ENCODE results near the gene TMEM203. TPM values are rescaled to one million over a fixed set of nuclear protein-coding genes. Genes with fewer than 3 reads are reported as not detected.
A peak's percentile ranks its signal among the peaks of the same experiment; 100 is the strongest.

TMEM203 gene
- total RNA-seq, 5 donors from 2014 or later (not counting 1 experiment from before 2014, with no cell fraction given): 23.7 to 44.7 (median 42.1) TPM

DNA sequence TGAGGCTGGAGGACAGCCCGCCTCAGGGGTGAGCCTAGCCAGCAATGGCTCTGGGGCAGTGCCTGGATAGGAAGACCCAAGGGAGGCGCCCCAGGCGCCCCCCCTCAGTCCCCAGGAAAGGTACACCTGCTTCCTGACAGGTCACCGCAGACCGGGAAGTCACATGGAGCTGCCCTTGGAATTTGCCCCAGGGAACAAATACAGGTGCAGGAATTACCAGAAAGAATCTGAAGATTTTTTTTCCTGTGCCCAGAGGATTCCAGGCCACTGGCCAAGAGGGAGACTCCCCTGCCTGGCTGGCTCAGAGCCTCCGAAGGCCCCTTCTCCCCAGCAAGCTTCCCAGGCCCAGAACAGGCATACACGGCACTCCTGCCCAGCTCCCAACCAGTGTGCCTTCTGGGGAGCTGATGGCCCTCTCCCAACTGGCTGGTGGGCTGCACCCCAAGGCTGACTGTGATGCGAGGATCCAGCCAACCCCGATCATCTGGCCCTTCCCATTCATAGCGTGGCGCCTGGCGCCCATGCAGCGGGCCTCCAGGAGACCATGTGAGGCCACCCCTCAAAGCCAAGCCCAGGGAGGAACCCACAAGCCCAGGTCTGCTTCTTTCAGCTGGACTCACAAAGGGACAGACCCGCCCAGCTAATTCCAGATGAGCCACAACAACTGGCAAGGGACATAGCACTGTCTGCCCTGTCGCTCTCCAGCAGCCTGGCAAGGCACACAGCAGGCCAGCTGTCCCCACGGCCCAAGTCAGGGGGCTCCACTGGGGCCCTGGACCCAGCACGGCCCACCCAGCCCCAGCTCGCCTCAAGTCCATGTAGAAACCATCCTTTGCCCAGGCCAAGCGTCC, 7.2 kb downstream of the TMEM203 start:
- POLR2A ChIA-PET: no interaction called here
- Histone ChIP-seq H3K4me1 (ENCODE audit: control insufficient read depth in 1 of 2, extremely low read depth in 1 of 2, insufficient read depth in 2 of 2, low read length in 2 of 2) (peaks cover 4 to 29% of the 10 kb centered on the region in 2 experiments), H3K27me3 (replicated peaks in 1 of 2; ENCODE audit: control insufficient read depth in 2 of 2, extremely low read depth in 1 of 2, insufficient read depth in 2 of 2, low read length in 1 of 2) (peaks cover 0 to 11% of the 10 kb centered on the region in 2 experiments), H3K4me3 (ENCODE audit: control insufficient read depth in 1 of 2, extremely low read depth in 1 of 2, low read length in 1 of 2) (no peak overlapping the region), H3K27ac (ENCODE audit: low read length) (no peak overlapping the region), H3K36me3 (ENCODE audit: control insufficient read depth in 2 of 2, extremely low read depth in 1 of 2, insufficient read depth in 1 of 2, low read length in 1 of 2) (peaks cover 0 to 2% of the 10 kb centered on the region in 2 donors), H3K9me3 (no peaks in the 10 kb centered on the region)
- ATAC-seq (replicated peaks in 1 of 4): no peak
- H3K27ac Mint-ChIP-seq: no peak overlapping the region
- 92% methylated on average over 19 of the region's 19 CpGs for WGBS (ENCODE audit: insufficient coverage)
- H3K4me1 Mint-ChIP-seq: peaks cover 6 to 29% (median 16%) of the 10 kb centered on the region in 3 donors
- CTCF ChIA-PET: no interaction called here
- no peaks in the 10 kb centered on the region for H3K27me3 Mint-ChIP-seq
- H3K9me3 Mint-ChIP-seq: no peaks in the 10 kb centered on the region
- no peak for DNase-seq
- peak overlapping the region; percentile 36 to 78 (median 45) for H3K4me3 Mint-ChIP-seq
- H3K36me3 Mint-ChIP-seq: no peaks in the 10 kb centered on the region

DNA sequence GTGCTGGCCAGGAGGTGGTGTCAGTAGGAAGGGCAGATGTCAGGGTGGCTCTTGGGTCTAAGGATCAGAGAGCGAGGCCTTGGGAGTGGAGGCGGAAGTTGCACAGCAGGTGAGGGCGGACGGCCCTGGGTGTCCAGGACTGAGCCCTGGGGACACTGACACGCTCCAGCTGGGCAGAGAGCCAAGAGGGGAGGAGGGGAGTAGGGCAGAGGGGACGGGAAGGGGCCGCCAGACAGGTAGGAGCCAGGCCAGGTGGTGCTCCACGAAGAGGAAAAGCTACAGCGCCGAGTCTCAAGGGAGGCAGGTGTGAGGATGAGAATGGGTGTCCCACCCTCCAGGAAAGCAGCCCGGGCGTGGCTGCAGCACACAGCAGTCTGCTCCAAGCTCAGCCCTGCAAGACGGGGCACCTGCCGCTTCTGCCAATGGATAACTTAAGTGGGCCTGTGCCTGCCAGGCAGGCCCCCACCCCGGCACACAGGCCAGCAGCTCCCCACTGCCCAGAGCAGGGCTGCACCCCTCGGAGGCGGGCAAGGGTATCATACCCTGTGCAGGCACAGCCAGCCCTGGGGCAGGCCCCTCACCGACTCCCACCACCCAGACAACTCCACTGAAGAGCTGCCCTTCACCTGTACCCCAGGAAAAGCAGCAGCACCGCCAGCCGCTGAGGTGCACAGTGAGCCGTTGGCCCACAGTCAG, 9.8 kb downstream of the TMEM203 start:
- DNase-seq (no peak), ATAC-seq (replicated peaks in 1 of 4) (no peak)
- Histone ChIP-seq H3K9me3 (no peaks in the 10 kb centered on the region), H3K36me3 (ENCODE audit: control insufficient read depth in 2 of 2, extremely low read depth in 1 of 2, insufficient read depth in 1 of 2, low read length in 1 of 2) (peaks cover 2 to 4% of the 10 kb centered on the region in 2 donors), H3K27ac (ENCODE audit: low read length) (no peak overlapping the region), H3K4me3 (ENCODE audit: control insufficient read depth in 1 of 2, extremely low read depth in 1 of 2, low read length in 1 of 2) (no peak overlapping the region), H3K4me1 (ENCODE audit: control insufficient read depth in 1 of 2, extremely low read depth in 1 of 2, insufficient read depth in 2 of 2, low read length in 2 of 2) (peaks cover 0 to 18% of the 10 kb centered on the region in 2 experiments), H3K27me3 (replicated peaks in 1 of 2; ENCODE audit: control insufficient read depth in 2 of 2, extremely low read depth in 1 of 2, insufficient read depth in 2 of 2, low read length in 1 of 2) (peaks cover 0 to 11% of the 10 kb centered on the region in 2 experiments)
- H3K36me3 Mint-ChIP-seq: no peaks in the 10 kb centered on the region
- H3K4me1 Mint-ChIP-seq: peaks cover 0 to 13% (median 3%) of the 10 kb centered on the region in 3 donors
- no peaks in the 10 kb centered on the region for H3K27me3 Mint-ChIP-seq
- no peak overlapping the region for H3K4me3 Mint-ChIP-seq
- whole genome bisulfite sequencing (ENCODE audit: insufficient coverage): 90% methylated on average over 21 of the region's 21 CpGs
- H3K9me3 Mint-ChIP-seq: no peaks in the 10 kb centered on the region
- POLR2A ChIA-PET: no interaction called here
- CTCF ChIA-PET: no interaction called here
- no peak overlapping the region for H3K27ac Mint-ChIP-seq

DNA sequence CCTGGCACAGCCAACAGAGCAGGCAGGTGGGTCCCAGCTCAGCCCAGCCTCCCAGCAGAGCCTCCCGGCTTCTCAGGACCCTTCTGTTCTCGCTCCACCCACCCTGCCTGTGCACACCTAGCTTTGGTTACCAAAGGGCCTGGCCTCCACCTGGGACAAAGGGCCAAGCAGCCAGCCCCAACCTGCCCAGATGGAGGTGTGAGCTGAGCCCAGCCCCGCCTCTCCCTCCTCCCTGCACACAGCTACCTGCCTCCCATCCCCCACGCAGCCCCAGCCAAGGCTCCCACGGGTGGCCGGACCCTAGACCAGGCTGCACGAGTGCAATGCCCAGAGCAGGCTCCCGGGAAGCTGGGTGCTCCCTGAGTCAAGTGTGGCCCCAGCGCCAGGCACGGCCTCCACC, 10.5 kb downstream of the TMEM203 start:
- no peak for ATAC-seq (replicated peaks in 1 of 4)
- no peaks in the 10 kb centered on the region for H3K27me3 Mint-ChIP-seq
- no peak overlapping the region for H3K4me3 Mint-ChIP-seq
- no peak for DNase-seq
- Histone ChIP-seq H3K4me1 (ENCODE audit: control insufficient read depth in 1 of 2, extremely low read depth in 1 of 2, insufficient read depth in 2 of 2, low read length in 2 of 2) (peaks cover 0 to 25% of the 10 kb centered on the region in 2 experiments), H3K9me3 (no peaks in the 10 kb centered on the region), H3K36me3 (ENCODE audit: control insufficient read depth in 2 of 2, extremely low read depth in 1 of 2, insufficient read depth in 1 of 2, low read length in 1 of 2) (peaks cover 5 to 10% of the 10 kb centered on the region in 2 donors), H3K27me3 (replicated peaks in 1 of 2; ENCODE audit: control insufficient read depth in 2 of 2, extremely low read depth in 1 of 2, insufficient read depth in 2 of 2, low read length in 1 of 2) (peaks cover 0 to 11% of the 10 kb centered on the region in 2 experiments), H3K27ac (ENCODE audit: low read length) (no peak overlapping the region), H3K4me3 (ENCODE audit: control insufficient read depth in 1 of 2, extremely low read depth in 1 of 2, low read length in 1 of 2) (no peak overlapping the region)
- no peaks in the 10 kb centered on the region for H3K36me3 Mint-ChIP-seq
- ChIA-PET CTCF (no interaction called here), POLR2A (no interaction called here)
- H3K9me3 Mint-ChIP-seq: no peaks in the 10 kb centered on the region
- 83% methylated on average over 7 of the region's 10 CpGs for WGBS (ENCODE audit: insufficient coverage)
- H3K27ac Mint-ChIP-seq: no peak overlapping the region
- peaks cover 0 to 17% (median 6%) of the 10 kb centered on the region in 3 donors for H3K4me1 Mint-ChIP-seq

DNA sequence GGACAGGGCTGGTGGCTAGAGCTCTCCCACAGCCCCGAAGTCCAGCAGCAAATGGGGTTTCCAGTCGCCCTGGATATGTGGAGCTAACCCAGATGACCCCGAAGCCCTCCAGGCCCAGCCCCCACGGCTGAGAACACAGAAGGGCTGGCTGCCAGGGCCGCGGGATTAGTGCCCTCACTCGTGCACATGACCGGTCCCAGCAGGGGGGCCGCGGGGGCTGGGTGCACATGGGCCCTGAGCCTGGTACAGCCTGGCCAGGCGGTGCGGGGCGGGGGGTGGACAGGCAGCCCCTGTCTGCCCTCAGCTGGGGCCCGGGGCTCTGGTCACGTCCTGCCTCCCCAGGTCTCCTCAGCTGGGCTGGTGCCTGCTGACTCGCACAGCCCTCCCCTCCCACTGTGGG, 11.1 kb downstream of the TMEM203 start:
- Mint-ChIP-seq H3K27ac (no peak overlapping the region), H3K4me3 (no peak overlapping the region), H3K4me1 (peaks cover 0 to 19% (median 9%) of the 10 kb centered on the region in 3 donors), H3K36me3 (no peaks in the 10 kb centered on the region), H3K27me3 (no peaks in the 10 kb centered on the region), H3K9me3 (no peaks in the 10 kb centered on the region)
- no peak overlapping the region for H3K27ac ChIP-seq (ENCODE audit: low read length)
- DNase-seq: no peak
- ChIA-PET POLR2A (no interaction called here), CTCF (interaction anchor here in 1 of 2 donors (0.6 kb wide), 1 partner anchor 64 kb away, joined by 7 read pairs; no protein-coding TSS in a partner anchor)
- ATAC-seq (replicated peaks in 1 of 4): no peak
- peaks cover 5 to 13% of the 10 kb centered on the region in 2 donors for H3K36me3 ChIP-seq (ENCODE audit: control insufficient read depth in 2 of 2, extremely low read depth in 1 of 2, insufficient read depth in 1 of 2, low read length in 1 of 2)
- WGBS (ENCODE audit: insufficient coverage): 91% methylated on average over 15 of the region's 16 CpGs
- H3K9me3 ChIP-seq: no peaks in the 10 kb centered on the region
- peaks cover 0 to 26% of the 10 kb centered on the region in 2 experiments for H3K4me1 ChIP-seq (ENCODE audit: control insufficient read depth in 1 of 2, extremely low read depth in 1 of 2, insufficient read depth in 2 of 2, low read length in 2 of 2)
- no peak overlapping the region for H3K4me3 ChIP-seq (ENCODE audit: control insufficient read depth in 1 of 2, extremely low read depth in 1 of 2, low read length in 1 of 2)
- peaks cover 0 to 7% of the 10 kb centered on the region in 2 experiments for H3K27me3 ChIP-seq (replicated peaks in 1 of 2; ENCODE audit: control insufficient read depth in 2 of 2, extremely low read depth in 1 of 2, insufficient read depth in 2 of 2, low read length in 1 of 2)

DNA sequence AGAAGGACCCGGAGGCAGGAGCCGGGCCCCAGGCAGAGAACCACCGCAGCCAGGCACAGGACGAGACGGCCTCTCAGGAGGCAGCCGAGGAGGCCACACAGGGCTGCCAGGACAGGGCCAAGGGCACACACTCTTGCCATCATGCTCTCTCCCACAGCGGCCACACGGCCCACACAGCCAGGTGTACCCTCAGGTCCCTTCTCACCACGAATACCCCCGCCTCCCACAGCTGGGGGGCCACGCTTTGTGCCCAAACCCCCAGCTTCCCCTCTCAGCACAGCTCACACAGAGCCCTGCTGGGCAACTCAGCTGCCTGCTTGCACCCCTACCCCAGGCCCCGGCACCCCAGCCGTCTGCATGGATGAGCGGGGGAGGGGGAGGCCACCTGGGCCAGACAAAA, 11.7 kb downstream of the TMEM203 start:
- H3K4me1 ChIP-seq (ENCODE audit: control insufficient read depth in 1 of 2, extremely low read depth in 1 of 2, insufficient read depth in 2 of 2, low read length in 2 of 2): peaks cover 0 to 25% of the 10 kb centered on the region in 2 experiments
- H3K4me3 Mint-ChIP-seq: no peak overlapping the region
- DNase-seq (no peak), ATAC-seq (replicated peaks in 1 of 4) (no peak)
- H3K27me3 Mint-ChIP-seq: no peaks in the 10 kb centered on the region
- no peaks in the 10 kb centered on the region for H3K9me3 Mint-ChIP-seq
- H3K27me3 ChIP-seq (replicated peaks in 1 of 2; ENCODE audit: control insufficient read depth in 2 of 2, extremely low read depth in 1 of 2, insufficient read depth in 2 of 2, low read length in 1 of 2): peaks cover 0 to 4% of the 10 kb centered on the region in 2 experiments
- no peaks in the 10 kb centered on the region for H3K9me3 ChIP-seq
- H3K27ac Mint-ChIP-seq: no peak overlapping the region
- H3K36me3 ChIP-seq (ENCODE audit: control insufficient read depth in 2 of 2, extremely low read depth in 1 of 2, insufficient read depth in 1 of 2, low read length in 1 of 2): peaks cover 5 to 13% of the 10 kb centered on the region in 2 donors
- 91% methylated on average over 12 of the region's 14 CpGs for WGBS (ENCODE audit: insufficient coverage)
- H3K27ac ChIP-seq (ENCODE audit: low read length): no peak overlapping the region
- POLR2A ChIA-PET: no interaction called here
- no peak overlapping the region for H3K4me3 ChIP-seq (ENCODE audit: control insufficient read depth in 1 of 2, extremely low read depth in 1 of 2, low read length in 1 of 2)
- CTCF ChIA-PET: interaction anchor here in 1 of 2 donors (0.6 kb wide), 1 partner anchor 63 kb away, joined by 7 read pairs; no protein-coding TSS in a partner anchor
- peaks cover 2% of the 10 kb centered on the region for H3K36me3 Mint-ChIP-seq
- H3K4me1 Mint-ChIP-seq: peaks cover 6 to 25% (median 14%) of the 10 kb centered on the region in 3 donors

DNA sequence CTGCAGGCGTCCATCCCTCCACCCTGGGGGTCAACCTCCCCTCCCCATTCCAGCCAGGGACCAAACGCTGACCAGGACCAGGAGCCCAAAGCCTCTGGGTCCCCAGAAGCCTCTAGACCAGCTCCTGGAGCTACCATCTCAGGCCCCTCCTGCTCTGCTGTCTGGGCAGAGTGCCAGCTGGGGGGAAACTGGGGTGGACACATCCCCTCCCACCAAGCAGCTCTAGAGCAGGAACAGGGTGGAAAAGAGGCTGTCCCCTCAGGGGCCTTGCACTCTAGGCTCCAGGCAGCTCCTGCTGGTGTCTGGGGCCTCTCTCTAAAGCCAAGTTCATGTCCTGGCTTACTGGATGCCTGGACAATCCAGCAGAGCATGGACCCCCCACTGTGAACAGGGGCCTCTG, 12.6 kb downstream of the TMEM203 start:
- H3K4me3 Mint-ChIP-seq: no peak overlapping the region
- Histone ChIP-seq H3K9me3 (no peaks in the 10 kb centered on the region), H3K4me1 (ENCODE audit: control insufficient read depth in 1 of 2, extremely low read depth in 1 of 2, insufficient read depth in 2 of 2, low read length in 2 of 2) (peaks cover 0 to 25% of the 10 kb centered on the region in 2 experiments), H3K27ac (ENCODE audit: low read length) (no peak overlapping the region), H3K27me3 (replicated peaks in 1 of 2; ENCODE audit: control insufficient read depth in 2 of 2, extremely low read depth in 1 of 2, insufficient read depth in 2 of 2, low read length in 1 of 2) (no peaks in the 10 kb centered on the region), H3K4me3 (ENCODE audit: control insufficient read depth in 1 of 2, extremely low read depth in 1 of 2, low read length in 1 of 2) (no peak overlapping the region), H3K36me3 (ENCODE audit: control insufficient read depth in 2 of 2, extremely low read depth in 1 of 2, insufficient read depth in 1 of 2, low read length in 1 of 2) (peaks cover 5 to 13% of the 10 kb centered on the region in 2 donors)
- DNase-seq (no peak), ATAC-seq (replicated peaks in 1 of 4) (no peak)
- H3K27ac Mint-ChIP-seq: no peak overlapping the region
- CTCF ChIA-PET: no interaction called here
- no peaks in the 10 kb centered on the region for H3K27me3 Mint-ChIP-seq
- no peaks in the 10 kb centered on the region for H3K9me3 Mint-ChIP-seq
- peaks cover 6 to 22% (median 14%) of the 10 kb centered on the region in 3 donors for H3K4me1 Mint-ChIP-seq
- 80% methylated on average over 1 of the region's 2 CpGs for WGBS (ENCODE audit: insufficient coverage)
- POLR2A ChIA-PET: no interaction called here
- H3K36me3 Mint-ChIP-seq: peaks cover 2% of the 10 kb centered on the region
